Subcutaneous abdominal adipose tissue (tissue), 5 donors: ENCODE measurements around the gene ARHGAP24.
"Not testable (repeated sequence)": the region's sequence is repeated elsewhere in the genome, so short reads cannot be mapped to it uniquely, and the experiment has no call there.

ENCODE experiments used
- H3K27ac ChIP-seq: one replicate; pipeline ENCODE4 v1.7.0; 2013; ENCODE audit warnings: low read depth, mild to moderate bottlenecking, inconsistent platforms, low read length, moderate library complexity
- H3K27me3 ChIP-seq, 5 donors: one replicate each; pipeline ENCODE4 v1.7.0; 2013; ENCODE audit warnings: low read length in 5 of 5, inconsistent platforms in 1 of 5; ENCODE audit not compliant: control insufficient read depth in 5 of 5, insufficient read depth in 4 of 5
- H3K36me3 ChIP-seq, 5 donors: one replicate each; pipeline ENCODE4 v1.7.0; 2013; ENCODE audit warnings: low read length in 5 of 5; ENCODE audit not compliant: control insufficient read depth in 5 of 5, insufficient read depth in 5 of 5
- H3K4me1 ChIP-seq, 5 donors: one replicate each; pipeline ENCODE4 v1.7.0; 2013; ENCODE audit warnings: low read length in 5 of 5, mild to moderate bottlenecking in 3 of 5, moderate library complexity in 1 of 5; ENCODE audit not compliant: control insufficient read depth in 5 of 5, insufficient read depth in 5 of 5
- H3K4me3 ChIP-seq, 5 donors: one replicate each; pipeline ENCODE4 v1.7.0; 2013; ENCODE audit warnings: low read length in 5 of 5, low read depth in 1 of 5
- H3K9ac ChIP-seq, 5 donors: one replicate each; pipeline ENCODE4 v1.7.0; 2013; ENCODE audit warnings: low read length in 5 of 5, mild to moderate bottlenecking in 4 of 5, moderate library complexity in 3 of 5
- H3K9me3 ChIP-seq, 5 donors: one replicate each; pipeline ENCODE4 v1.7.0; 2013; ENCODE audit warnings: low read length in 5 of 5; ENCODE audit not compliant: control insufficient read depth in 5 of 5
- donor health status: healthy.
- donor health status: healthy.
- donor health status: healthy.
- donor health status: healthy.
- donor health status: healthy.

The ARHGAP24 gene

GRCh38 chr4:86015412-86016350 lies 540.7 kb downstream of the ARHGAP24 start:
- H3K9me3 ChIP-seq: no peaks in the 10 kb centered on the region
- H3K27me3 ChIP-seq: no peaks in the 10 kb centered on the region
- H3K9ac ChIP-seq: no peak overlapping the region
- H3K36me3 ChIP-seq: peaks cover 0 to 6% (median 0%) of the 10 kb centered on the region in 5 donors
- H3K27ac ChIP-seq: no peak overlapping the region
- no peak overlapping the region for H3K4me3 ChIP-seq
- peaks cover 0 to 6% (median 0%) of the 10 kb centered on the region in 5 donors for H3K4me1 ChIP-seq

GRCh38 chr4:86019362-86019761 lies 544.4 kb downstream of the ARHGAP24 start:
- H3K27ac ChIP-seq: no peak overlapping the region
- H3K27me3 ChIP-seq: no peaks in the 10 kb centered on the region
- no peak overlapping the region for H3K9ac ChIP-seq
- no peak overlapping the region for H3K4me3 ChIP-seq
- H3K9me3 ChIP-seq: no peaks in the 10 kb centered on the region
- peaks cover 0 to 6% (median 0%) of the 10 kb centered on the region in 5 donors for H3K4me1 ChIP-seq
- H3K36me3 ChIP-seq: peaks cover 0 to 6% (median 0%) of the 10 kb centered on the region in 5 donors

GRCh38 chr4:86019906-86020305 lies 545.0 kb downstream of the ARHGAP24 start:
- no peak overlapping the region for H3K4me3 ChIP-seq
- no peaks in the 10 kb centered on the region for H3K9me3 ChIP-seq
- no peak overlapping the region for H3K27ac ChIP-seq
- peaks cover 0 to 6% (median 0%) of the 10 kb centered on the region in 5 donors for H3K36me3 ChIP-seq
- no peak overlapping the region for H3K9ac ChIP-seq
- no peaks in the 10 kb centered on the region for H3K27me3 ChIP-seq
- H3K4me1 ChIP-seq: peaks cover 0 to under 1% (median 0%) of the 10 kb centered on the region in 5 donors

- not testable (repeated sequence) for H3K27ac ChIP-seq, H3K36me3 ChIP-seq, H3K27me3 ChIP-seq, H3K9ac ChIP-seq, H3K4me3 ChIP-seq, H3K4me1 ChIP-seq, H3K9me3 ChIP-seq
Measured at GRCh38 chr4:86021671-86022070, 546.7 kb downstream of the ARHGAP24 start.

GRCh38 chr4:86026720-86027119 lies 551.8 kb downstream of the ARHGAP24 start:
- peaks cover 0 to 6% (median 0%) of the 10 kb centered on the region in 5 donors for H3K36me3 ChIP-seq
- H3K27me3 ChIP-seq: no peaks in the 10 kb centered on the region
- H3K9ac ChIP-seq: no peak overlapping the region

GRCh38 chr4:86031927-86032326 lies 557.0 kb downstream of the ARHGAP24 start:
- Histone ChIP-seq H3K27me3 (no peaks in the 10 kb centered on the region), H3K4me1 (peaks cover 0 to 22% (median 19%) of the 10 kb centered on the region in 5 donors), H3K9ac (no peak overlapping the region), H3K4me3 (no peak overlapping the region), H3K27ac (peak overlapping the region; percentile 69), H3K9me3 (no peaks in the 10 kb centered on the region), H3K36me3 (peaks cover 0 to 6% (median 0%) of the 10 kb centered on the region in 5 donors)

More at GRCh38 chr4:86026720-86027119, 551.8 kb downstream of the ARHGAP24 start:
- H3K4me3 ChIP-seq: no peak overlapping the region
- H3K9me3 ChIP-seq: no peaks in the 10 kb centered on the region
- no peaks in the 10 kb centered on the region for H3K4me1 ChIP-seq
- H3K27ac ChIP-seq: no peak overlapping the region

GRCh38 chr4:86032476-86033022 lies 557.6 kb downstream of the ARHGAP24 start:
- peaks cover 0 to 6% (median 0%) of the 10 kb centered on the region in 5 donors for H3K36me3 ChIP-seq
- H3K4me1 ChIP-seq: peaks cover 0 to 22% (median 19%) of the 10 kb centered on the region in 5 donors
- H3K27me3 ChIP-seq: no peaks in the 10 kb centered on the region
- peak overlapping the region; percentile 69 for H3K27ac ChIP-seq
- H3K9ac ChIP-seq: peak overlapping the region in 1 of 5 donors; percentile 38
- no peaks in the 10 kb centered on the region for H3K9me3 ChIP-seq
- H3K4me3 ChIP-seq: peak overlapping the region in 2 of 5 donors; percentile 8 to 54

GRCh38 chr4:86033171-86033570 lies 558.2 kb downstream of the ARHGAP24 start:
- Histone ChIP-seq H3K9ac (peak overlapping the region in 1 of 5 donors; percentile 38), H3K4me3 (peak overlapping the region in 2 of 5 donors; percentile 8 to 54), H3K36me3 (no peaks in the 10 kb centered on the region), H3K9me3 (no peaks in the 10 kb centered on the region), H3K27ac (peak overlapping the region; percentile 69), H3K4me1 (peaks cover 0 to 22% (median 19%) of the 10 kb centered on the region in 5 donors), H3K27me3 (no peaks in the 10 kb centered on the region)

GRCh38 chr4:86034616-86035015 lies 559.7 kb downstream of the ARHGAP24 start:
- H3K36me3 ChIP-seq: no peaks in the 10 kb centered on the region
- no peak overlapping the region for H3K9ac ChIP-seq
- no peak overlapping the region for H3K4me3 ChIP-seq
- H3K27me3 ChIP-seq: no peaks in the 10 kb centered on the region
- no peaks in the 10 kb centered on the region for H3K9me3 ChIP-seq
- H3K4me1 ChIP-seq: peaks cover 0 to 22% (median 19%) of the 10 kb centered on the region in 5 donors
- H3K27ac ChIP-seq: no peak overlapping the region

GRCh38 chr4:86035688-86036087 lies 560.7 kb downstream of the ARHGAP24 start:
- H3K27me3 ChIP-seq: no peaks in the 10 kb centered on the region
- H3K9me3 ChIP-seq: no peaks in the 10 kb centered on the region
- no peak overlapping the region for H3K4me3 ChIP-seq
- H3K27ac ChIP-seq: no peak overlapping the region
- no peaks in the 10 kb centered on the region for H3K36me3 ChIP-seq
- no peak overlapping the region for H3K9ac ChIP-seq
- peaks cover 0 to 22% (median 19%) of the 10 kb centered on the region in 5 donors for H3K4me1 ChIP-seq
